NCI-H748 treated with DMSO at 0.1 percent for 48 hours (cell line): Measurements from ENCODE around the gene CHN1.

ENCODE experiments used
- DNase-seq: peaks from one replicate; lab custom pipeline; 2025; lab: John Stamatoyannopoulos, UW

CHN1 gene

GRCh38 chr2:174827371-174828369 is 177.5 kb downstream of the CHN1 start:
- DNase-seq, result no peak

GRCh38 chr2:174826051-174826450 is 179.1 kb downstream of the CHN1 start:
- no peak for DNase-seq

- no peak for DNase-seq
These were observed 181.1 kb downstream of the CHN1 start for GRCh38 chr2:174824068-174824467.

GRCh38 chr2:174821628-174822027 is 183.6 kb downstream of the CHN1 start:
- no peak for DNase-seq

GRCh38 chr2:174820361-174820760 is 184.8 kb downstream of the CHN1 start:
- no peak for DNase-seq

- DNase-seq, result no peak
These were observed 189.7 kb downstream of the CHN1 start for GRCh38 chr2:174815526-174815925.

GRCh38 chr2:174812037-174812436 is 193.1 kb downstream of the CHN1 start:
- DNase-seq, result no peak

GRCh38 chr2:174807931-174808330 is 197.2 kb downstream of the CHN1 start:
- DNase-seq, result no peak

- no peak for DNase-seq
These were observed 199.4 kb downstream of the CHN1 start for GRCh38 chr2:174805803-174806202.

- DNase-seq, result no peak
These were observed 202.7 kb downstream of the CHN1 start for GRCh38 chr2:174802459-174802858.

GRCh38 chr2:174800436-174801205 is 204.6 kb downstream of the CHN1 start:
- no peak for DNase-seq

GRCh38 chr2:174798801-174799200 is 206.4 kb downstream of the CHN1 start:
- no peak for DNase-seq

GRCh38 chr2:174797781-174798276 is 207.4 kb downstream of the CHN1 start:
- DNase-seq, result no peak

GRCh38 chr2:174796319-174796771 is 208.8 kb downstream of the CHN1 start:
- DNase-seq, result no peak

- DNase-seq, result no peak
These were observed 210.3 kb downstream of the CHN1 start for GRCh38 chr2:174794851-174795374.

- no peak for DNase-seq
These were observed 212.7 kb downstream of the CHN1 start for GRCh38 chr2:174792309-174793025.

- no peak for DNase-seq
These were observed 213.4 kb downstream of the CHN1 start for GRCh38 chr2:174791746-174792280.

- no peak for DNase-seq
These were observed 214.2 kb downstream of the CHN1 start for GRCh38 chr2:174791020-174791419.

- no peak for DNase-seq
These were observed 216.2 kb downstream of the CHN1 start for GRCh38 chr2:174789001-174789400.

GRCh38 chr2:174788291-174788929 is 216.8 kb downstream of the CHN1 start:
- DNase-seq, result peak; percentile 19
